Transverse colon (tissue), 4 donors: ENCODE measurements around the gene GPR34. TPM values are rescaled to one million over a fixed set of nuclear protein-coding genes. Genes with fewer than 3 reads are reported as not detected.

ENCODE experiments used
- DNase-seq: peaks from one replicate; pipeline ENCODE4 v3.0.0-alpha.2; 2019
- H3K27ac ChIP-seq, 4 donors: fragments of 200-600 bp; sonication (generic); 2 replicates each; pipeline ENCODE4 v1.5.1; 2016 to 2018; ENCODE audit warnings: inconsistent platforms in 4 of 4
- H3K27me3 ChIP-seq: fragments of 200-600 bp; sonication (generic); 2 replicates; pipeline ENCODE4 v1.5.1; 2017; ENCODE audit warnings: inconsistent platforms
- H3K36me3 ChIP-seq, 4 donors: fragments of 200-600 bp; sonication (generic); 2 replicates each; pipeline ENCODE4 v1.5.1; 2017 to 2019; ENCODE audit warnings: inconsistent platforms in 4 of 4
- H3K4me1 ChIP-seq, 4 donors: fragments of 200-600 bp; sonication (generic); 2 replicates each; pipeline ENCODE4 v1.5.1; 2017 to 2020; ENCODE audit warnings: inconsistent platforms in 4 of 4
- H3K4me3 ChIP-seq, 4 donors: fragments of 200-600 bp; sonication (generic); 1 replicate in 1 of 4; 2 replicates in 3 of 4; pipeline versions ENCODE4 v1.5.1 to v1.6.1; 2017 to 2019; ENCODE audit warnings: inconsistent platforms in 4 of 4
- H3K9me3 ChIP-seq, 2 donors: fragments of 200-600 bp; sonication (generic); 2 replicates each; pipeline ENCODE4 v1.5.1; 2017 to 2019; ENCODE audit warnings: inconsistent platforms in 2 of 2
- EP300 ChIP-seq: sonication (generic); formaldehyde crosslinking; IDR thresholded peaks from one replicate; pipeline ENCODE4 v1.6.1; 2017; ENCODE audit warnings: antibody characterized with exemption, low read depth
- POLR2A ChIP-seq: fragments of 450-650 bp; IDR thresholded peaks from one replicate; pipeline ENCODE4 v1.6.1; 2016; ENCODE audit warnings: antibody characterized with exemption, mild to moderate bottlenecking, moderate library complexity
- POLR2AphosphoS5 ChIP-seq, 3 donors: sonication (generic); formaldehyde crosslinking; IDR thresholded peaks; one replicate each; pipeline ENCODE4 v1.6.1; 2016; ENCODE audit warnings: antibody characterized with exemption in 3 of 3
- WGBS, 2 donors: methylation state at CpG; one replicate each; pipeline ENCODE4 v1.1.5; 2018; ENCODE audit warnings: low coverage in 1 of 2; 5-methylcytosine and 5-hydroxymethylcytosine counted together
- in situ Hi-C, 4 donors: fragments of 200-750 bp; cut with MboI; loops; one replicate each; pipeline versions ENCODE4 v1.15.0 to v1.15.1; 2017; ENCODE audit warnings: low sequenced_read_pairs in 3 of 4, low pct_ligation_motif_present in 1 of 4, low pct_unique_long_range_greater_than_20kb in 1 of 4
- intact Hi-C: fragments of 100-400 bp; cut with DNase I; formaldehyde crosslinking; loops from one replicate; pipeline ENCODE4 v1.15.1; 2023; ENCODE audit warnings: low total_unique reads
- total RNA-seq, 4 donors: library from RNA; depleted of rRNA; stranded (reverse); fragments of >200 nt; gene quantifications; one replicate each; pipeline ENCODE4 v1.1.0, GENCODE V29; 2016
- TF ChIP-seq, protein P1 (sequence below), 5 experiments: fragments of 200-600 bp in 3 of 5; fragments of 450-650 bp in 2 of 5; sonication (generic) in 3 of 5; IDR thresholded peaks; 1 replicate in 2 of 5; 2 replicates in 3 of 5; pipeline ENCODE4 v1.5.1; 2016 to 2017; ENCODE audit warnings: antibody characterized with exemption in 5 of 5, inconsistent platforms in 3 of 5, mild to moderate bottlenecking in 2 of 5, moderate library complexity in 1 of 5

The GPR34 gene
- total RNA-seq, 4 donors from 2014 or later: 1.00 to 6.7 (median 4.3) TPM

- no peak overlapping the region for H3K4me3 ChIP-seq
- 73 to 76% methylated on average over 3 to 6 of the region's 6 CpGs for WGBS, 2 donors
- no peaks in the 10 kb centered on the region for H3K9me3 ChIP-seq
- H3K27ac ChIP-seq: no peak overlapping the region
- in situ Hi-C loops (no loop called here), intact Hi-C loops (no loop called here)
- no peaks in the 10 kb centered on the region for H3K27me3 ChIP-seq
- H3K36me3 ChIP-seq: no peaks in the 10 kb centered on the region
- DNase-seq: no peak
- TF ChIP-seq POLR2A: no peak
- no peak for TF ChIP-seq POLR2AphosphoS5 (IDR thresholded peaks at IDR 0.05)
- TF ChIP-seq, protein P1, sequence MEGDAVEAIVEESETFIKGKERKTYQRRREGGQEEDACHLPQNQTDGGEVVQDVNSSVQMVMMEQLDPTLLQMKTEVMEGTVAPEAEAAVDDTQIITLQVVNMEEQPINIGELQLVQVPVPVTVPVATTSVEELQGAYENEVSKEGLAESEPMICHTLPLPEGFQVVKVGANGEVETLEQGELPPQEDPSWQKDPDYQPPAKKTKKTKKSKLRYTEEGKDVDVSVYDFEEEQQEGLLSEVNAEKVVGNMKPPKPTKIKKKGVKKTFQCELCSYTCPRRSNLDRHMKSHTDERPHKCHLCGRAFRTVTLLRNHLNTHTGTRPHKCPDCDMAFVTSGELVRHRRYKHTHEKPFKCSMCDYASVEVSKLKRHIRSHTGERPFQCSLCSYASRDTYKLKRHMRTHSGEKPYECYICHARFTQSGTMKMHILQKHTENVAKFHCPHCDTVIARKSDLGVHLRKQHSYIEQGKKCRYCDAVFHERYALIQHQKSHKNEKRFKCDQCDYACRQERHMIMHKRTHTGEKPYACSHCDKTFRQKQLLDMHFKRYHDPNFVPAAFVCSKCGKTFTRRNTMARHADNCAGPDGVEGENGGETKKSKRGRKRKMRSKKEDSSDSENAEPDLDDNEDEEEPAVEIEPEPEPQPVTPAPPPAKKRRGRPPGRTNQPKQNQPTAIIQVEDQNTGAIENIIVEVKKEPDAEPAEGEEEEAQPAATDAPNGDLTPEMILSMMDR (IDR thresholded peaks at IDR 0.05): no peak
- TF ChIP-seq EP300: no peak
- no peaks in the 10 kb centered on the region for H3K4me1 ChIP-seq
These were observed 11.4 kb upstream of the GPR34 start for GRCh38 chrX:41677183-41678060.

- intact Hi-C loops (no loop called here), in situ Hi-C loops (no loop called here)
- 18 to 40% methylated on average over 2 to 3 of the region's 3 CpGs for WGBS, 2 donors
- no peak overlapping the region for H3K27ac ChIP-seq
- no peaks in the 10 kb centered on the region for H3K9me3 ChIP-seq
- no peak for TF ChIP-seq POLR2AphosphoS5 (IDR thresholded peaks at IDR 0.05)
- TF ChIP-seq EP300: no peak
- TF ChIP-seq POLR2A: no peak
- TF ChIP-seq, protein P1 (IDR thresholded peaks at IDR 0.05): no peak
- no peaks in the 10 kb centered on the region for H3K36me3 ChIP-seq
- no peak for DNase-seq
- H3K4me3 ChIP-seq: no peak overlapping the region
- no peaks in the 10 kb centered on the region for H3K4me1 ChIP-seq
- no peaks in the 10 kb centered on the region for H3K27me3 ChIP-seq
These were observed 4.6 kb upstream of the GPR34 start for GRCh38 chrX:41684138-41684537.

GRCh38 chrX:41684940-41685339 is 3.8 kb upstream of the GPR34 start:
- Histone ChIP-seq H3K27me3 (no peaks in the 10 kb centered on the region), H3K9me3 (no peaks in the 10 kb centered on the region), H3K4me1 (no peaks in the 10 kb centered on the region), H3K36me3 (no peaks in the 10 kb centered on the region), H3K27ac (no peak overlapping the region), H3K4me3 (no peak overlapping the region)
- 73 to 82% methylated on average over 2 of the region's 2 CpGs for WGBS, 2 donors
- TF ChIP-seq POLR2A (no peak), EP300 (no peak), POLR2AphosphoS5 (IDR thresholded peaks at IDR 0.05) (no peak)
- TF ChIP-seq, protein P1 (IDR thresholded peaks at IDR 0.05): no peak
- intact Hi-C loops: no loop called here
- in situ Hi-C loops: no loop called here
- DNase-seq: no peak

GRCh38 chrX:41686788-41687187 is 2.0 kb upstream of the GPR34 start:
- H3K4me1 ChIP-seq: no peaks in the 10 kb centered on the region
- TF ChIP-seq EP300 (no peak), POLR2AphosphoS5 (IDR thresholded peaks at IDR 0.05) (no peak), POLR2A (no peak)
- TF ChIP-seq, protein P1 (IDR thresholded peaks at IDR 0.05): no peak
- H3K27me3 ChIP-seq: no peaks in the 10 kb centered on the region
- intact Hi-C loops: no loop called here
- no peaks in the 10 kb centered on the region for H3K36me3 ChIP-seq
- no peaks in the 10 kb centered on the region for H3K9me3 ChIP-seq
- no peak for DNase-seq
- 60 to 79% methylated on average over 3 to 4 of the region's 4 CpGs for WGBS, 2 donors
- no peak overlapping the region for H3K4me3 ChIP-seq
- in situ Hi-C loops: no loop called here
- no peak overlapping the region for H3K27ac ChIP-seq
